Measurements from ENCODE around the gene CFTR.
"Not testable (repeated sequence)": the region's sequence is repeated elsewhere in the genome, so short reads cannot be mapped to it uniquely, and the experiment has no call there.

The CFTR gene

DNA sequence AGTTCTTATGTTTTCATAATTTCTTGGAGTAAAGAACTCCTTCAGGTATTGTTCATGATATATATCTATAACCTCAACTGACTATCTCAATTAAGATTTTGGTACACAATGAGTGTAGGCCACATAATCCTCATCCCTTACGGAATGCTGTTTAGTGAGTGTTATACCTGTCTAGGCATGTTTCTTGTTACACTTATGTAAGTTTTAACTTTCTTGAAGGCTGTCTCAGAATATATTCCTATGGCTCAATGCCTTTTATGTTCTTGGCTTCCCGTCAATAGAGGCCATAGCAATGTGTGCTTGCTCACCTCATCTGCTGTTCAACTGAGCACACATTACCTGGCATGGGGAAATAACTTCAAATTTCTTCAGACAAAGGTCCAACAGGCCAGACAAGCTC lies 208.3 kb downstream of the CFTR start:
- no peaks in the 10 kb centered on the region for H3K9me3 ChIP-seq (ENCODE audit: control insufficient read depth in 2 of 2, low read length in 2 of 2)
- H3K27ac ChIP-seq (ENCODE audit: low read depth in 2 of 2, low read length in 2 of 2): no peak overlapping the region
- no peaks in the 10 kb centered on the region for H3K27me3 ChIP-seq (ENCODE audit: control insufficient read depth in 2 of 2, insufficient read depth in 2 of 2, low read length in 2 of 2)
- no peaks in the 10 kb centered on the region for H3K36me3 ChIP-seq (ENCODE audit: control insufficient read depth in 2 of 2, insufficient read depth in 2 of 2, low read length in 2 of 2)
- H3K9ac ChIP-seq (ENCODE audit: low read depth in 1 of 2, low read length in 2 of 2): no peak overlapping the region
- peaks cover 11 to 15% of the 10 kb centered on the region in 2 donors for H3K4me1 ChIP-seq (ENCODE audit: control insufficient read depth in 2 of 2, insufficient read depth in 2 of 2, low read length in 2 of 2)
- no peak overlapping the region for H3K4me3 ChIP-seq (ENCODE audit: low read length in 2 of 2)

GRCh38 chr7:117689406-117689805 lies 209.6 kb downstream of the CFTR start:
- no peak overlapping the region for H3K9ac ChIP-seq (ENCODE audit: low read depth in 1 of 2, low read length in 2 of 2)
- no peak overlapping the region for H3K4me3 ChIP-seq (ENCODE audit: low read length in 2 of 2)
- no peak overlapping the region for H3K27ac ChIP-seq (ENCODE audit: low read depth in 2 of 2, low read length in 2 of 2)
- H3K36me3 ChIP-seq (ENCODE audit: control insufficient read depth in 2 of 2, insufficient read depth in 2 of 2, low read length in 2 of 2): no peaks in the 10 kb centered on the region
- H3K27me3 ChIP-seq (ENCODE audit: control insufficient read depth in 2 of 2, insufficient read depth in 2 of 2, low read length in 2 of 2): no peaks in the 10 kb centered on the region
- peaks cover 1 to 5% of the 10 kb centered on the region in 2 donors for H3K4me1 ChIP-seq (ENCODE audit: control insufficient read depth in 2 of 2, insufficient read depth in 2 of 2, low read length in 2 of 2)
- H3K9me3 ChIP-seq (ENCODE audit: control insufficient read depth in 2 of 2, low read length in 2 of 2): no peaks in the 10 kb centered on the region

GRCh38 chr7:117690147-117690546 lies 210.3 kb downstream of the CFTR start:
- H3K36me3 ChIP-seq (ENCODE audit: control insufficient read depth in 2 of 2, insufficient read depth in 2 of 2, low read length in 2 of 2): no peaks in the 10 kb centered on the region
- no peak overlapping the region for H3K4me3 ChIP-seq (ENCODE audit: low read length in 2 of 2)
- peaks cover 0 to 5% of the 10 kb centered on the region in 2 donors for H3K4me1 ChIP-seq (ENCODE audit: control insufficient read depth in 2 of 2, insufficient read depth in 2 of 2, low read length in 2 of 2)

DNA sequence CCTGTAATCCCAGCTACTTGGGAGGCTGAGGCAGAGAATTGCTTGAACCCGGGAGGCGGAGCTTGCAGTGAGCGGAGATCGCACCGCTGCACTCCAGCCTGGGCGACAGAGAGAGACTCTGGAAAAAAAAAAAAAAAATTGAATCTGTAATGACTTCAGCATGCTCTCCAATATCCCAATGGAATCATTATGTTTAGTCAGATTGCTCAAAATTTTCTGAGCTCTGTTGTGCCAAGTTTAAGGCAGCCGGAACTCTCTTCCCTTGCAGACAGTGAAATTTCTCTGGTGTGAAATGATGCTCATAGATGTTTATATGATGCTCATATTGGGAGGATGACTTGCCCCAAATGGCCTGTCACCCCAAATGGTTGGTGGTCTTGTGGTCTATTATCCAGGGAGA lies 212.5 kb downstream of the CFTR start:
- Histone ChIP-seq H3K36me3 (ENCODE audit: control insufficient read depth in 2 of 2, insufficient read depth in 2 of 2, low read length in 2 of 2) (no peaks in the 10 kb centered on the region), H3K27ac (ENCODE audit: low read depth in 2 of 2, low read length in 2 of 2) (no peak overlapping the region), H3K9ac (ENCODE audit: low read depth in 1 of 2, low read length in 2 of 2) (no peak overlapping the region), H3K27me3 (ENCODE audit: control insufficient read depth in 2 of 2, insufficient read depth in 2 of 2, low read length in 2 of 2) (no peaks in the 10 kb centered on the region), H3K4me3 (ENCODE audit: low read length in 2 of 2) (no peak overlapping the region), H3K4me1 (ENCODE audit: control insufficient read depth in 2 of 2, insufficient read depth in 2 of 2, low read length in 2 of 2) (no peaks in the 10 kb centered on the region), H3K9me3 (ENCODE audit: control insufficient read depth in 2 of 2, low read length in 2 of 2) (no peaks in the 10 kb centered on the region)

More at GRCh38 chr7:117690147-117690546, 210.3 kb downstream of the CFTR start:
- Histone ChIP-seq H3K9ac (ENCODE audit: low read depth in 1 of 2, low read length in 2 of 2) (no peak overlapping the region), H3K9me3 (ENCODE audit: control insufficient read depth in 2 of 2, low read length in 2 of 2) (no peaks in the 10 kb centered on the region), H3K27me3 (ENCODE audit: control insufficient read depth in 2 of 2, insufficient read depth in 2 of 2, low read length in 2 of 2) (no peaks in the 10 kb centered on the region), H3K27ac (ENCODE audit: low read depth in 2 of 2, low read length in 2 of 2) (no peak overlapping the region)

GRCh38 chr7:117698018-117698417 lies 218.2 kb downstream of the CFTR start:
- Histone ChIP-seq H3K4me3 (ENCODE audit: low read length in 2 of 2) (no peak overlapping the region), H3K4me1 (ENCODE audit: control insufficient read depth in 2 of 2, insufficient read depth in 2 of 2, low read length in 2 of 2) (no peaks in the 10 kb centered on the region), H3K36me3 (ENCODE audit: control insufficient read depth in 2 of 2, insufficient read depth in 2 of 2, low read length in 2 of 2) (no peaks in the 10 kb centered on the region), H3K9ac (ENCODE audit: low read depth in 1 of 2, low read length in 2 of 2) (no peak overlapping the region), H3K27me3 (ENCODE audit: control insufficient read depth in 2 of 2, insufficient read depth in 2 of 2, low read length in 2 of 2) (no peaks in the 10 kb centered on the region), H3K9me3 (ENCODE audit: control insufficient read depth in 2 of 2, low read length in 2 of 2) (no peaks in the 10 kb centered on the region), H3K27ac (ENCODE audit: low read depth in 2 of 2, low read length in 2 of 2) (no peak overlapping the region)

- H3K36me3 ChIP-seq (ENCODE audit: control insufficient read depth in 2 of 2, insufficient read depth in 2 of 2, low read length in 2 of 2): no peaks in the 10 kb centered on the region
Measured at GRCh38 chr7:117704063-117704462, 224.2 kb downstream of the CFTR start.

GRCh38 chr7:117705630-117706029 lies 225.8 kb downstream of the CFTR start:
- no peak overlapping the region for H3K4me3 ChIP-seq (ENCODE audit: low read length in 2 of 2)
- no peak overlapping the region for H3K9ac ChIP-seq (ENCODE audit: low read depth in 1 of 2, low read length in 2 of 2)
- no peaks in the 10 kb centered on the region for H3K9me3 ChIP-seq (ENCODE audit: control insufficient read depth in 2 of 2, low read length in 2 of 2)
- no peaks in the 10 kb centered on the region for H3K4me1 ChIP-seq (ENCODE audit: control insufficient read depth in 2 of 2, insufficient read depth in 2 of 2, low read length in 2 of 2)
- H3K27me3 ChIP-seq (ENCODE audit: control insufficient read depth in 2 of 2, insufficient read depth in 2 of 2, low read length in 2 of 2): no peaks in the 10 kb centered on the region
- H3K36me3 ChIP-seq (ENCODE audit: control insufficient read depth in 2 of 2, insufficient read depth in 2 of 2, low read length in 2 of 2): no peaks in the 10 kb centered on the region
- H3K27ac ChIP-seq (ENCODE audit: low read depth in 2 of 2, low read length in 2 of 2): no peak overlapping the region

More at GRCh38 chr7:117704063-117704462, 224.2 kb downstream of the CFTR start:
- H3K9me3 ChIP-seq (ENCODE audit: control insufficient read depth in 2 of 2, low read length in 2 of 2): no peaks in the 10 kb centered on the region
- H3K27ac ChIP-seq (ENCODE audit: low read depth in 2 of 2, low read length in 2 of 2): no peak overlapping the region
- no peaks in the 10 kb centered on the region for H3K27me3 ChIP-seq (ENCODE audit: control insufficient read depth in 2 of 2, insufficient read depth in 2 of 2, low read length in 2 of 2)
- H3K9ac ChIP-seq (ENCODE audit: low read depth in 1 of 2, low read length in 2 of 2): no peak overlapping the region
- H3K4me3 ChIP-seq (ENCODE audit: low read length in 2 of 2): no peak overlapping the region
- no peaks in the 10 kb centered on the region for H3K4me1 ChIP-seq (ENCODE audit: control insufficient read depth in 2 of 2, insufficient read depth in 2 of 2, low read length in 2 of 2)

GRCh38 chr7:117706210-117706609 lies 226.4 kb downstream of the CFTR start:
- no peaks in the 10 kb centered on the region for H3K4me1 ChIP-seq (ENCODE audit: control insufficient read depth in 2 of 2, insufficient read depth in 2 of 2, low read length in 2 of 2)
- no peaks in the 10 kb centered on the region for H3K27me3 ChIP-seq (ENCODE audit: control insufficient read depth in 2 of 2, insufficient read depth in 2 of 2, low read length in 2 of 2)
- no peak overlapping the region for H3K4me3 ChIP-seq (ENCODE audit: low read length in 2 of 2)
- no peak overlapping the region for H3K9ac ChIP-seq (ENCODE audit: low read depth in 1 of 2, low read length in 2 of 2)
- H3K27ac ChIP-seq (ENCODE audit: low read depth in 2 of 2, low read length in 2 of 2): no peak overlapping the region
- no peaks in the 10 kb centered on the region for H3K9me3 ChIP-seq (ENCODE audit: control insufficient read depth in 2 of 2, low read length in 2 of 2)
- H3K36me3 ChIP-seq (ENCODE audit: control insufficient read depth in 2 of 2, insufficient read depth in 2 of 2, low read length in 2 of 2): no peaks in the 10 kb centered on the region

- Histone ChIP-seq H3K27ac (ENCODE audit: low read depth in 2 of 2, low read length in 2 of 2) (no peak overlapping the region), H3K4me3 (ENCODE audit: low read length in 2 of 2) (no peak overlapping the region), H3K9me3 (ENCODE audit: control insufficient read depth in 2 of 2, low read length in 2 of 2) (no peaks in the 10 kb centered on the region), H3K36me3 (ENCODE audit: control insufficient read depth in 2 of 2, insufficient read depth in 2 of 2, low read length in 2 of 2) (no peaks in the 10 kb centered on the region), H3K9ac (ENCODE audit: low read depth in 1 of 2, low read length in 2 of 2) (no peak overlapping the region), H3K4me1 (ENCODE audit: control insufficient read depth in 2 of 2, insufficient read depth in 2 of 2, low read length in 2 of 2) (no peaks in the 10 kb centered on the region), H3K27me3 (ENCODE audit: control insufficient read depth in 2 of 2, insufficient read depth in 2 of 2, low read length in 2 of 2) (no peaks in the 10 kb centered on the region)
Measured at GRCh38 chr7:117707080-117707479, 227.3 kb downstream of the CFTR start.

DNA sequence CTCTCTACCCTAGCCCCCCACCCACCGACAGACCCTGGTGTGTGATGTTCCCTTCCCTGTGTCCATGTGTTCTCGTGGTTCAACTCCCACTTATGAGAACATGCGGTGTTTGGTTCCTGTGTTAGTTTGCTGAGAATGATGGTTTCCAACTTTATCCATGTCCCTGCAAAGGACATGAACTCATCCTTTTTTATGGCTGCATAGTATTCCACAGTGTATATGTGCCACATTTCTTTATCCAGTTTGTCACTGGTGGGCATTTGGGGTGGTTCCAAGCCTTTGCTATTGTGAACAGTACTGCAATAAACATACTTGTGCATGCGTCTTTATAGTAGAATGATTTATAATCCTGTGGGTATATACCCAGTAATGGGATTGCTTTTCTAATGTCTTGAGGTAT lies 228.3 kb downstream of the CFTR start:
- not testable (repeated sequence) for H3K36me3 ChIP-seq (ENCODE audit: control insufficient read depth in 2 of 2, insufficient read depth in 2 of 2, low read length in 2 of 2); H3K27me3 ChIP-seq (ENCODE audit: control insufficient read depth in 2 of 2, insufficient read depth in 2 of 2, low read length in 2 of 2); H3K27ac ChIP-seq (ENCODE audit: low read depth in 2 of 2, low read length in 2 of 2); H3K4me1 ChIP-seq (ENCODE audit: control insufficient read depth in 2 of 2, insufficient read depth in 2 of 2, low read length in 2 of 2); H3K9ac ChIP-seq (ENCODE audit: low read depth in 1 of 2, low read length in 2 of 2); H3K4me3 ChIP-seq (ENCODE audit: low read length in 2 of 2); H3K9me3 ChIP-seq (ENCODE audit: control insufficient read depth in 2 of 2, low read length in 2 of 2)

- Histone ChIP-seq H3K4me3 (ENCODE audit: low read length in 2 of 2) (no peak overlapping the region), H3K36me3 (ENCODE audit: control insufficient read depth in 2 of 2, insufficient read depth in 2 of 2, low read length in 2 of 2) (no peaks in the 10 kb centered on the region), H3K27me3 (ENCODE audit: control insufficient read depth in 2 of 2, insufficient read depth in 2 of 2, low read length in 2 of 2) (no peaks in the 10 kb centered on the region), H3K27ac (ENCODE audit: low read depth in 2 of 2, low read length in 2 of 2) (no peak overlapping the region), H3K9me3 (ENCODE audit: control insufficient read depth in 2 of 2, low read length in 2 of 2) (no peaks in the 10 kb centered on the region), H3K9ac (ENCODE audit: low read depth in 1 of 2, low read length in 2 of 2) (no peak overlapping the region), H3K4me1 (ENCODE audit: control insufficient read depth in 2 of 2, insufficient read depth in 2 of 2, low read length in 2 of 2) (peaks cover 0 to 2% of the 10 kb centered on the region in 2 donors)
Measured at GRCh38 chr7:117711556-117711955, 231.7 kb downstream of the CFTR start.

Measured in mucosa of rectum (tissue), 2 donors.